GM12878 (cell line): Measurements from ENCODE around the gene TEKT5.
"Not testable (repeated sequence)": the region's sequence is repeated elsewhere in the genome, so short reads cannot be mapped to it uniquely, and the experiment has no call there.

Experiments
- CEBPZ ChIP-seq: fragments of 150-350 bp; IDR thresholded peaks from 2 replicates; pipeline ENCODE4 v1.6.1; 2016; ENCODE audit warnings: low read depth, low read length
- EGR1 ChIP-seq, 2 experiments: IDR thresholded peaks; 1 replicate in 1 of 2; 2 replicates in 1 of 2; pipeline ENCODE4 v1.6.1; 2011 to 2012; ENCODE audit warnings: low read depth in 2 of 2, low read length in 2 of 2, borderline replicate concordance in 1 of 2, mild to moderate bottlenecking in 1 of 2, moderate library complexity in 1 of 2
- KDM1A ChIP-seq: fragments of 200-600 bp; sonication (generic); IDR thresholded peaks from 2 replicates; pipeline ENCODE4 v1.6.1; 2016; ENCODE audit warnings: borderline replicate concordance
- POLR2A ChIP-seq: IDR thresholded peaks from 2 replicates; pipeline ENCODE4 v1.6.1; 2011; ENCODE audit warnings: low read depth, mild to moderate bottlenecking, low read length
- POLR2AphosphoS5 ChIP-seq: IDR thresholded peaks from 2 replicates; pipeline ENCODE4 v1.6.1; 2011; ENCODE audit warnings: mild to moderate bottlenecking, low read length, inconsistent platforms
- RAD21 ChIP-seq: IDR thresholded peaks from 2 replicates; pipeline ENCODE4 v1.6.1; 2011; ENCODE audit warnings: mild to moderate bottlenecking, low read depth, low read length, moderate library complexity; ENCODE audit not compliant: insufficient read depth
- ZNF274 ChIP-seq: IDR thresholded peaks from one replicate; pipeline ENCODE4 v1.8.0; 2011; ENCODE audit not compliant: insufficient read length, insufficient read depth
- ZNF622 ChIP-seq: fragments of 450-650 bp; IDR thresholded peaks from 2 replicates; pipeline ENCODE4 v1.6.1; 2017; ENCODE audit warnings: mild to moderate bottlenecking, inconsistent platforms
- TF ChIP-seq, protein P1 (sequence below): IDR thresholded peaks from 2 replicates; pipeline ENCODE4 v1.6.1; 2011; ENCODE audit warnings: low read depth, low read length, improper control_type of control experiment, borderline replicate concordance
- TF ChIP-seq, protein P2 (sequence below), 3 experiments: IDR thresholded peaks in 2 of 3; conservative IDR thresholded peaks in 1 of 3; 2 replicates each; pipeline ENCODE4 v1.5.1; 2011; ENCODE audit warnings: low read depth in 3 of 3, low read length in 3 of 3, mild to moderate bottlenecking in 3 of 3, control low read depth in 2 of 3, moderate library complexity in 2 of 3, inconsistent platforms in 1 of 3, mixed read lengths in 1 of 3; ENCODE audit not compliant: control insufficient read depth in 2 of 3, insufficient read depth in 1 of 3; ENCODE audit errors: extremely low read depth in 1 of 3

DNA sequence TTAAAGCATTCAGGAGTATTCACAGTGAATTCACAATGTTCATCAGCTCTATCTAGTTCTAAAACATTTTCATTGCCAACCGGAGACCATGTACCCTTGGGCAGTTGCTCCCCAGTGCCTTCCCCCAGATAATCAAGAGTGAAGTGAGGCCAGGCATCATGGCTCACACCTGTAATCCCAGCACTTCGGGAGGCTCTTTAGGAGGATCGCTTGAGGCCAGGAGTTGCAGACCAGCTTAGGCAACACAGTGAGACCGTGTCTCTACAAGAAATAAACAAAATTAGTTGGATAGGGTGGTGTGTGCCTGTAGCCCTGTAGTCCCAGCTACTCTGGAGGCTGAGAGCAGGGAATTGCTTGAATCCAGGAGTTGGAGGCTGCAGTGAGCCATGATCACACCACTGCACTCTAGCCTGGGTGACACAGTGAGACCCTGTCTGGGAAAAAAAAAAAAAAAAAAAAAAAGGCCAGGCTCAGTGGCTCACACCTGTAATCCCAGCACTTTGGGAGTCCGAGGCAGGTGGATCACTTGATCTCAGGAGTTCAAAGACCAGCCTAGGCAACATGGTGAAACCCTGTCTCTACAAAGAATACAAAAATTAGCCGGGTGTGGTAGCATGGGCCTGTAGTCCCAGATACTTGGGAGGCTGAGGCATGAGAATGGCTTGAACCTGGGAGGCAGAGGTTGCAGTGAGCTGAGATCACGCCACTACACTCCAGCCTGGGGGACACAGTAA is 73.3 kb downstream of the TEKT5 start:
- not testable (repeated sequence) for TF ChIP-seq POLR2AphosphoS5; CEBPZ; POLR2A; RAD21; EGR1 (IDR thresholded peaks at IDR 0.05; ENCODE audit: borderline replicate concordance in 1 of 2, low read depth in 2 of 2, low read length in 2 of 2); ZNF274; ZNF622; KDM1A
- TF ChIP-seq, protein P1, sequence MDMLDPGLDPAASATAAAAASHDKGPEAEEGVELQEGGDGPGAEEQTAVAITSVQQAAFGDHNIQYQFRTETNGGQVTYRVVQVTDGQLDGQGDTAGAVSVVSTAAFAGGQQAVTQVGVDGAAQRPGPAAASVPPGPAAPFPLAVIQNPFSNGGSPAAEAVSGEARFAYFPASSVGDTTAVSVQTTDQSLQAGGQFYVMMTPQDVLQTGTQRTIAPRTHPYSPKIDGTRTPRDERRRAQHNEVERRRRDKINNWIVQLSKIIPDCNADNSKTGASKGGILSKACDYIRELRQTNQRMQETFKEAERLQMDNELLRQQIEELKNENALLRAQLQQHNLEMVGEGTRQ: not testable (repeated sequence)
- TF ChIP-seq, protein P2, sequence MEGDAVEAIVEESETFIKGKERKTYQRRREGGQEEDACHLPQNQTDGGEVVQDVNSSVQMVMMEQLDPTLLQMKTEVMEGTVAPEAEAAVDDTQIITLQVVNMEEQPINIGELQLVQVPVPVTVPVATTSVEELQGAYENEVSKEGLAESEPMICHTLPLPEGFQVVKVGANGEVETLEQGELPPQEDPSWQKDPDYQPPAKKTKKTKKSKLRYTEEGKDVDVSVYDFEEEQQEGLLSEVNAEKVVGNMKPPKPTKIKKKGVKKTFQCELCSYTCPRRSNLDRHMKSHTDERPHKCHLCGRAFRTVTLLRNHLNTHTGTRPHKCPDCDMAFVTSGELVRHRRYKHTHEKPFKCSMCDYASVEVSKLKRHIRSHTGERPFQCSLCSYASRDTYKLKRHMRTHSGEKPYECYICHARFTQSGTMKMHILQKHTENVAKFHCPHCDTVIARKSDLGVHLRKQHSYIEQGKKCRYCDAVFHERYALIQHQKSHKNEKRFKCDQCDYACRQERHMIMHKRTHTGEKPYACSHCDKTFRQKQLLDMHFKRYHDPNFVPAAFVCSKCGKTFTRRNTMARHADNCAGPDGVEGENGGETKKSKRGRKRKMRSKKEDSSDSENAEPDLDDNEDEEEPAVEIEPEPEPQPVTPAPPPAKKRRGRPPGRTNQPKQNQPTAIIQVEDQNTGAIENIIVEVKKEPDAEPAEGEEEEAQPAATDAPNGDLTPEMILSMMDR (IDR thresholded peaks at IDR 0.05 in 2 of 3, conservative IDR thresholded peaks at IDR 0.05 in 1 of 3; ENCODE audit: control insufficient read depth in 2 of 3, extremely low read depth in 1 of 3, insufficient read depth in 1 of 3, low read depth in 3 of 3, low read length in 3 of 3): not testable (repeated sequence)
